AG10803 (cell line): ENCODE results near the gene PCBP3.

Source experiments
- DNase-seq: peaks from one replicate; pipeline ENCODE4 v3.0.0; 2010; ENCODE audit warnings: low read depth
- H3K4me3 ChIP-seq: 2 replicates; pipeline ENCODE4 v1.5.1; 2011; ENCODE audit warnings: mild to moderate bottlenecking, low read length, control low read depth
- TF ChIP-seq, protein P1 (sequence below): conservative IDR thresholded peaks from 2 replicates; pipeline ENCODE4 v1.5.1; 2011; ENCODE audit warnings: mild to moderate bottlenecking, low read length, control low read depth, inconsistent platforms

The PCBP3 gene

GRCh38 chr21:45914321-45914845, 270.9 kb downstream of the PCBP3 start:
- no peak overlapping the region for H3K4me3 ChIP-seq
- DNase-seq: no peak
- TF ChIP-seq, protein P1, sequence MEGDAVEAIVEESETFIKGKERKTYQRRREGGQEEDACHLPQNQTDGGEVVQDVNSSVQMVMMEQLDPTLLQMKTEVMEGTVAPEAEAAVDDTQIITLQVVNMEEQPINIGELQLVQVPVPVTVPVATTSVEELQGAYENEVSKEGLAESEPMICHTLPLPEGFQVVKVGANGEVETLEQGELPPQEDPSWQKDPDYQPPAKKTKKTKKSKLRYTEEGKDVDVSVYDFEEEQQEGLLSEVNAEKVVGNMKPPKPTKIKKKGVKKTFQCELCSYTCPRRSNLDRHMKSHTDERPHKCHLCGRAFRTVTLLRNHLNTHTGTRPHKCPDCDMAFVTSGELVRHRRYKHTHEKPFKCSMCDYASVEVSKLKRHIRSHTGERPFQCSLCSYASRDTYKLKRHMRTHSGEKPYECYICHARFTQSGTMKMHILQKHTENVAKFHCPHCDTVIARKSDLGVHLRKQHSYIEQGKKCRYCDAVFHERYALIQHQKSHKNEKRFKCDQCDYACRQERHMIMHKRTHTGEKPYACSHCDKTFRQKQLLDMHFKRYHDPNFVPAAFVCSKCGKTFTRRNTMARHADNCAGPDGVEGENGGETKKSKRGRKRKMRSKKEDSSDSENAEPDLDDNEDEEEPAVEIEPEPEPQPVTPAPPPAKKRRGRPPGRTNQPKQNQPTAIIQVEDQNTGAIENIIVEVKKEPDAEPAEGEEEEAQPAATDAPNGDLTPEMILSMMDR: no peak

DNA sequence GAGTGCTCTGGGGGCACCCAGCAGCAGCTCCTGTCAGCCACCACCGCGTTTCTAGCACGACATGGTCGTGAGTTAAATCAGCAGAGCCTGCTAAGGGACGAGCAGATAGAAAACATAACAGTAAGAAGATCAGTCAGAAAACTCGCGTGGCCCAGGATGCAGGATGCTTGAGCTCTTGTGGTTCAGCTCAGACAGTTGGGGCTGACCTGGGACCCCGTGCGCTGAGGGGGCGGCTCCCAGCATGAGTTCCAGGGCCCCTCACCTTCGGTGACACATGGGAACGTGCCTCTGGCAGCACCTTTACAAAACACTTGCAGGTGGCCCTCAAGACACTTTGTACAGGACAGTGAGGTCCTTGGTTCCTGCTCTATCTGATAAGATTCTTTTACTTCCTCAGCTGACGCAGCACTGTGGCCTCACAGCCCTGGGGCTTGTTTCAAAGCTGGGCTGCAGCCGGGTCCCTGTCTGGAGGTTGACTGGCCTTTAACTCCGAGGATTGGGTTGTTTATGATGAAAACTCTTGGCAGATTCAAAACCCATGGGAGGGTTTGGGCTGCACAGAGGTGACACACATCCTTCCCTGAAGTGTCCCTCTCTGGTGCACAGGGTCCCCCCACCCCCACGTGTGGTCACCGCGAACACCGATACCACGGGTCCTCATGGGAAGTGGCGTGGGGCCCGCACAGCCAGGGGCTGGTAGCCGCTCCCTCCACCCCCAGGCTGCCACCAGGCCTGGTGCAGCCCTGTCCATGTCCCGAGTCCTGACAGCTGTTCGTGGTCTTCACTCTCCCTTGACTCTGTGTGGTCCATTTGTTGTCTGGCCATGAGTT, 272.7 kb downstream of the PCBP3 start:
- TF ChIP-seq, protein P1: no peak
- H3K4me3 ChIP-seq: no peak overlapping the region
- no peak for DNase-seq

DNA sequence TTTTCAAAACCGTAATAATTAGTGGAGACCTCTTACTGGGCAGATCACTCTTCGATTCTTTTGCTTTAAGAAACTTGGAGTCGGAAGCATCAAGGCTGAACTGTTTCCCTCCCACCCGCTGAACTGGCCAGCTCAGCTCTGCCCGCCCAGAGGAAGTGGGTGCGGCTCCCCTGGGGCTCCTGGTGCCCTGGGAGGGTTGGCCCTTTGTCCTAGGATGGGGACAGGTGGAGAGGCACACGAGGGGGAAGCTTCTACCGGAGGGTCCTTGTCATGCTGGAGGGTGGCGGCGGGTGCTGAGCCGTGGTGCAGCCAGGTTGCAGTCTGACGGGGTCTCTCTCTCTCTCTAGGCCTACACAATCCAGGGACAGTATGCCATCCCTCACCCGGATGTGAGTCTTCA, 273.7 kb downstream of the PCBP3 start:
- TF ChIP-seq, protein P1: no peak
- no peak overlapping the region for H3K4me3 ChIP-seq
- no peak for DNase-seq

GRCh38 chr21:45918011-45918410, 274.5 kb downstream of the PCBP3 start:
- no peak overlapping the region for H3K4me3 ChIP-seq
- TF ChIP-seq, protein P1: no peak
- DNase-seq: no peak

DNA sequence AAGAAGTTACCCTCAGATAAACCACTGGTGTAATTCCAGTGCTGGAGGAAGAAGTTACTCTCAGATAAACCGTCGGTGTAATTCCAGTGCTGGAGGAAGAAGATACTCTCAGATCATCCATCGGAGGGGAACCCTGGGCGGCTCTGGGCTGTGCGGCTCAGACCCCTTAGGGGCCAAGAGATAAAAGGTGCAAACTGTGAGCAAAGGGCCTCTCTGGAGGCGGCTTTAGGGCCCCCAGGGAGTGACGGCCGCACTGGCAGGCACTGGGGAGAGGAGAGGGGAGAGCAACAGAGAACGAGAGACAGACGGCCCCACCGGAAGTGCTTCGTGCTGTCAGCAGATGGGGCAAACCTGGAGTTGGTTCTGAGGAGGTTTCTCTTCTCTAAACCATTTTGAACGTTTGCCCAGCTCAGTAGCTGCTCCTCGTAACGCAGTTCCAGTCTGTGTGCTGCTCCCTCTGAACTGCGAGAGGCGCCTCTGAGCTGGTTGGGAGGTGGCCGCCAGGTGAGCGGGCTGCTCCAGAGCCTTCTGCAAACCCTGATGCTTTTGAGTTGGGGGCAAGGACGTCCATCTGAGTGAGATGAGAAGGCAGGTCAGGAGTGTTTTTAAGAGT, 275.4 kb downstream of the PCBP3 start:
- no peak for DNase-seq
- H3K4me3 ChIP-seq: no peak overlapping the region
- TF ChIP-seq, protein P1: no peak

DNA sequence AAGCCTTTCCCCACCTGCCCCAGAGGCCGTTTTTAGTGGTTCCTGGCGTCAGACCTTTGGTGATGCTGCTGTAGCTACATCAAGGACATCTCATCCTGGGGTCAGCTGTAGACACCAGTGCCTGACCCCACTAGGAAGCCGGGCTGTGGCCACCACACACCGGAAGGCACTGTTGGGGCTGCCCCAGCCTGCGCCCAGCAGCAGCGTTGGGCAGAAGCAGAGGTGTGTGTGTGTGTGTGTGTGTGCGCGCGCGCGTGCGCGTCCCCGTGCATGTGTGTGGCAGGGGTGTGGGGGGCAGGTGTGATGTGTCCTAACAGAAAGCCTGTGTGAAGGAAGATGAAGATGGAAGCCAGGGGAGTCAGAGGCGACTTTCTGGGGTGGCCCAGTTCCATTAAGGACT, 276.1 kb downstream of the PCBP3 start:
- DNase-seq: no peak
- TF ChIP-seq, protein P1: no peak
- no peak overlapping the region for H3K4me3 ChIP-seq
